ENCODE results near the gene NPIPB8. TPM values are rescaled to one million over a fixed set of nuclear protein-coding genes. Genes with fewer than 3 reads are reported as not detected.
"Not testable (repeated sequence)": the region's sequence is repeated elsewhere in the genome, so short reads cannot be mapped to it uniquely, and the experiment has no call there.

The NPIPB8 gene
- 1 to 10 TPM in 1 of 4 donors, not detected in 3; 8.1 TPM for total RNA-seq

DNA sequence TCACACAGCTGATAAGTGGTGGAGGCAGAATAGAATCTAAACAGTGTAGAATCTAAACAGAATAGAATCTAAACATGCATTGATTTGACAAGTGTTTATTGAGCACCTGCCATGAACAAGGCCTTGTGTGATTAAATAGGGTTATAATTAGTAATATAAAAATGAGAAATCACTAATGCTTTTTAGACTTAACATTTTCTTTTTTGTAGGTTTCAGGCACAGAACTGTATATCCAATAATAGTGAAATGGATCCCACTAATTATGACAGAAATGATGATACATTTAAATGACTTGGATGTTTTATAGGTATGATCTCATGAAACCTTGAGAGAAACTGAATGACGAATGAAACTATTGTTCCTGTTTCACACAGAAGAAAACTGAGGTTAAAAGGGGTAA, at the start of gene NPIPB8:
Gene NPIPB8 (plus strand): TSS at position 301 of the 400 bp plus-strand sequence. CDS start 296 bp downstream, outside the sequence.
- H3K4me1 ChIP-seq, H3K36me3 ChIP-seq, H3K9me3 ChIP-seq: not testable (repeated sequence)

GRCh38 chr16:28589069-28589468, 48.8 kb upstream of the NPIPB8 start:
- Histone ChIP-seq H3K9me3 (no peaks in the 10 kb centered on the region), H3K27ac (no peak overlapping the region), H3K4me3 (no peak overlapping the region), H3K27me3 (no peaks in the 10 kb centered on the region), H3K36me3 (no peaks in the 10 kb centered on the region), H3K4me1 (no peaks in the 10 kb centered on the region)
- intact Hi-C loops (cut with DNase I; ENCODE audit: low total_unique reads), result no loop called here
- TF ChIP-seq CTCF (IDR thresholded peaks at IDR 0.05) (no peak), POLR2A (IDR thresholded peaks at IDR 0.05) (no peak)
- DNase-seq, result no peak

More for the DNA sequence above, at the start of gene NPIPB8:
- H3K4me3 ChIP-seq; H3K27me3 ChIP-seq; H3K27ac ChIP-seq; DNase-seq; intact Hi-C loops (cut with DNase I; ENCODE audit: low total_unique reads): not testable (repeated sequence)

DNA sequence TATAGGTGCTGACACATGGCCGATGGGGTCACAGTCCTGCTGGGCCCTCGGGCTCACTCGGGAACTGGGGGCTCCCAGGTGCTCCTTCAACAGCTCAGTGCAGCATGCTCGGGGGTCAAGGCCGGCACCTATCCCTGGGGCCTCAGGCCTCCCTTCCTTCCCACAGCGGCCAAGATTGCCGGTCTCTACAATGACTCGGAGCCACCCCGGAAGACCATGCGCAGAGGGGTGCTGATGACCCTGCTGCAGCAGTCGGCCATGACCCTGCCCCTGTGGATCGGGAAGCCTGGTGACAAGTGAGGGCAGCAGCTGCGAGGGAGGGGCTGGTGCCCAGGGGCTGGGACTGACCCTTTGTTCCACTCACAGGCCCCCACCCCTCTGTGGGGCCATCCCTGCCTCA, 47.9 kb upstream of the NPIPB8 start:
- Histone ChIP-seq H3K27ac (no peak overlapping the region), H3K27me3 (no peaks in the 10 kb centered on the region), H3K9me3 (no peaks in the 10 kb centered on the region), H3K36me3 (no peaks in the 10 kb centered on the region), H3K4me1 (no peaks in the 10 kb centered on the region), H3K4me3 (no peak overlapping the region)
- intact Hi-C loops (cut with DNase I; ENCODE audit: low total_unique reads), result no loop called here
- TF ChIP-seq CTCF (IDR thresholded peaks at IDR 0.05) (no peak), POLR2A (IDR thresholded peaks at IDR 0.05) (no peak)
- DNase-seq, result no peak

DNA sequence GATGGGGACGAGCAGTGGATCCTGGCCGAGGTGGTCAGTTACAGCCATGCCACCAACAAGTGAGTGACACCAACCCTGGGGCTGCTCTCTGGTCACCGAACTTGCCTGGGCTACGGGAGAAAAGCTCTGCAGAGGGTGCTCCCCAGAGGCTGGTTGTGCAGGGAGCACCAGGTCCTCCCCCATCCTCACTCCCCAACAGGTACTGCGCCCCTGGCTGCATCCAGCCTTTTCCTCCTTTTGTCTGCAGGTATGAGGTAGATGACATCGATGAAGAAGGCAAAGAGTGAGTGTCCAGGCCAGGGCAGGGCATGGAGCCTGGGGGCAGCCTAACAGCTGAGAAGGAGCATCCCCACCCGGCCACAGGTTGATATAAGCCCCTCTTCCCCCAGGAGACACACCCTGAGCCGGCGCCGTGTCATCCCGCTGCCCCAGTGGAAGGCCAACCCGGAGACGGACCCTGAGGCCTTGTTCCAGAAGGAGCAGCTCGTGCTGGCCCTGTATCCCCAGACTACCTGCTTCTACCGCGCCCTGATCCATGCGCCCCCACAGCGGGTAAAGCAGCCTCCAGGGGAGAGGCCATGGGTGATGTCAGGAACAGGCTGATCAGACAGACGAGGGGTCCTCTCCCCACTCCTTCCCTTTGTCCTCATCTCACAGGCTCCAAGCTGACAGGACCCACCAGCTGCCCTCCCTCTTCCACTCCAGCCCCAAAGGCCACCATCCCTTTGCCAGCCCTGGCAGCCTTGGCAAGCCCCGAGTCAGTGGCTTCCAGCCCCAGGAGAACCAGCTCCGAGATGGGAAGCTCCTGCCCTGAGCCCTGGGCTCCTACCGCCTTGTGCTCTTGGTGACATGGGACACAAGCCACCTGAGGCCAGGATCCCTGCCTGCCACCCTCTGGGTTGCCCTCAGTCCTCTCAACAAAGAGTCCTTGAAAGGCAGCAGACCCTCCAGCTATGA, 47.2 kb upstream of the NPIPB8 start:
- Histone ChIP-seq H3K36me3 (no peaks in the 10 kb centered on the region), H3K9me3 (no peaks in the 10 kb centered on the region), H3K27ac (no peak overlapping the region), H3K4me3 (no peak overlapping the region), H3K27me3 (no peaks in the 10 kb centered on the region), H3K4me1 (no peaks in the 10 kb centered on the region)
- intact Hi-C loops (cut with DNase I; ENCODE audit: low total_unique reads), result no loop called here
- no peak for TF ChIP-seq POLR2A (IDR thresholded peaks at IDR 0.05)
- no peak for TF ChIP-seq CTCF (IDR thresholded peaks at IDR 0.05)
- no peak for DNase-seq

GRCh38 chr16:28591355-28591754, 46.5 kb upstream of the NPIPB8 start:
- intact Hi-C loops (cut with DNase I; ENCODE audit: low total_unique reads), result no loop called here
- H3K36me3 ChIP-seq, result no peaks in the 10 kb centered on the region
- no peak for DNase-seq
- H3K27me3 ChIP-seq, result no peaks in the 10 kb centered on the region
- H3K4me1 ChIP-seq, result no peaks in the 10 kb centered on the region
- no peak overlapping the region for H3K27ac ChIP-seq
- TF ChIP-seq POLR2A (IDR thresholded peaks at IDR 0.05), result no peak
- TF ChIP-seq CTCF (IDR thresholded peaks at IDR 0.05), result no peak
- no peaks in the 10 kb centered on the region for H3K9me3 ChIP-seq
- no peak overlapping the region for H3K4me3 ChIP-seq

Data from uterus (tissue), 4 donors.